Adrenal gland (tissue), 19 donors: Measurements from ENCODE around the gene SMG1. TPM values are rescaled to one million over a fixed set of nuclear protein-coding genes. Genes with fewer than 3 reads are reported as not detected.
"Not testable (repeated sequence)": the region's sequence is repeated elsewhere in the genome, so short reads cannot be mapped to it uniquely, and the experiment has no call there.

Experiments
- DNase-seq, 7 donors: peaks; one replicate each; pipeline ENCODE4 v3.0.0-alpha.2; 2019 to 2020
- H3K27ac ChIP-seq, 5 donors: fragments of 200-600 bp; sonication (generic) in 4 of 5; 1 replicate in 3 of 5; 2 replicates in 2 of 5; pipeline versions ENCODE4 v1.5.1 to v1.8.0; 2016 to 2020; ENCODE audit warnings: mild to moderate bottlenecking in 1 of 5
- H3K27me3 ChIP-seq: fragments of 200-600 bp; 2 replicates; pipeline ENCODE4 v1.8.0; 2021
- H3K36me3 ChIP-seq, 2 donors: fragments of 200-600 bp; replicated peaks in 1 of 2; 1 replicate in 1 of 2; 2 replicates in 1 of 2; pipeline versions ENCODE4 v1.5.1 to v1.8.0; 2018 to 2022
- H3K4me1 ChIP-seq, 2 donors: fragments of 200-600 bp; replicated peaks in 1 of 2; 1 replicate in 1 of 2; 2 replicates in 1 of 2; pipeline versions ENCODE4 v1.5.1 to v1.8.0; 2018 to 2021
- H3K4me3 ChIP-seq, 4 donors: fragments of 200-600 bp; sonication (generic) in 3 of 4; one replicate each; pipeline ENCODE4 v1.5.1; 2016 to 2018
- H3K9me3 ChIP-seq, 3 donors: fragments of 200-600 bp; sonication (generic) in 1 of 3; replicated peaks in 1 of 3; 1 replicate in 2 of 3; 2 replicates in 1 of 3; pipeline versions ENCODE4 v1.5.1 to v1.8.0; 2016 to 2021
- POLR2A ChIP-seq, 2 donors: fragments of 450-650 bp; IDR thresholded peaks; one replicate each; pipeline ENCODE4 v1.6.1; 2017; ENCODE audit warnings: antibody characterized with exemption in 2 of 2, mild to moderate bottlenecking in 2 of 2, moderate library complexity in 1 of 2
- WGBS, 4 donors: extraction: QIAGEN DNeasy Blood & Tissue Kit in 2 of 4; methylation state at CpG; one replicate each; pipeline versions ENCODE4 v1.1.5 to v1.1.7; 2013 to 2017; 5-methylcytosine and 5-hydroxymethylcytosine counted together
- intact Hi-C, 2 donors: fragments of 100-400 bp; cut with DNase I; formaldehyde crosslinking; loops; one replicate each; pipeline versions ENCODE4 v1.14.1 to v1.15.0; 2022 to 2023
- long read RNA-seq, 10 donors: library from polyadenylated mRNA in 3 of 10; unstranded in 2 of 10; stranded (forward) in 1 of 10; transcript quantifications; one replicate each; pipeline ENCODE4 v2.0.0 and lab custom pipeline, GENCODE V29; 2021 to 2026
- polyA plus RNA-seq, 3 donors: library from polyadenylated mRNA; stranded (reverse); fragments of 200-250 nt in 2 of 3; fragments of 350-450 nt in 1 of 3; fragmentation: Illumina TruSeq in 1 of 3; extraction: RNeasy Lipid Tissue Mini Kit (QIAGEN cat#74804) in 1 of 3; gene quantifications; one replicate each; pipeline ENCODE4 v1.2.3, GENCODE V29; 2013 to 2014
- total RNA-seq, 9 donors: library from RNA; depleted of rRNA in 4 of 9; stranded (reverse); fragments of >200 nt in 4 of 9; fragments of 120-200 nt in 1 of 9; fragmentation: NEBNext Ultra II Directional in 1 of 9; extraction: Animal tissue kit (Norgen Biotek cat#: 25700) in 1 of 9; gene quantifications; one replicate each; pipeline versions ENCODE4 v1.1.0 to v1.2.4, GENCODE V29; 2013 to 2023
- TF ChIP-seq, protein P1 (sequence below), 6 experiments: fragments of 450-650 bp in 4 of 6; fragments of 200-600 bp in 2 of 6; sonication (generic) in 1 of 6; IDR thresholded peaks; 1 replicate in 5 of 6; 2 replicates in 1 of 6; pipeline versions ENCODE4 v1.5.1 to v1.8.0; 2016 to 2021; ENCODE audit warnings: antibody characterized with exemption in 6 of 6, mild to moderate bottlenecking in 2 of 6, moderate library complexity in 1 of 6
- donor health status: healthy with polysubstance abuse.
- donor health status: Bipolar disorder and iron deficiency.
- donor health status: DM: yes; HTN: yes; CAD: no.
- donor health status: DM: no; HTN: no; CAD: no.
- donor health status: DM: no; HTN: no; CAD: no.
- donor health status: DM: yes; HTN: yes; CAD: no.

Gene SMG1
- 10 to 100 TPM; 23.7 to 90.9 (median 45.7) TPM for total RNA-seq
- 10 to 100 TPM in 2 of 3 donors, 1 to 10 TPM in 1; 6.3 to 17.5 (median 14.6) TPM for polyA plus RNA-seq
- long read RNA-seq, donor 1, result 0 reads
- long read RNA-seq, donor 2, result 0 reads
- long read RNA-seq, donor 3, result 0 reads
- long read RNA-seq, donor 4, partial matches to known transcripts, result 2 of 3 reads
- long read RNA-seq, donor 4, other reads (novel, unspliced or antisense), result 1 of 3 reads
- long read RNA-seq, donor 5, partial matches to known transcripts, result 5 of 5 reads
- long read RNA-seq, donor 5, other reads (novel, unspliced or antisense), result 0 of 5 reads
- long read RNA-seq, donor 6, partial matches to known transcripts, result 1 of 2 reads
- long read RNA-seq, donor 6, other reads (novel, unspliced or antisense), result 1 of 2 reads
- long read RNA-seq, donor 7, result 0 reads
- long read RNA-seq, donor 8, result 0 reads
- long read RNA-seq, donor 9, result 0 reads
- long read RNA-seq, donor 10, result 0 reads

GRCh38 chr16:18925986-18926865 lies at the start of gene SMG1:
Gene SMG1, minus strand, starts transcription at chr16:18926408. Its CDS starts 367 bp downstream, at chr16:18926041.
- 0 to 1% (median 1%) methylated on average over 14 to 104 of the region's 104 CpGs for whole genome bisulfite sequencing, 4 donors
- intact Hi-C loops, H3K27me3 ChIP-seq: not testable (repeated sequence)

GRCh38 chr16:18975109-18975508 lies 48.9 kb upstream of the SMG1 start:
- TF ChIP-seq, protein P1, sequence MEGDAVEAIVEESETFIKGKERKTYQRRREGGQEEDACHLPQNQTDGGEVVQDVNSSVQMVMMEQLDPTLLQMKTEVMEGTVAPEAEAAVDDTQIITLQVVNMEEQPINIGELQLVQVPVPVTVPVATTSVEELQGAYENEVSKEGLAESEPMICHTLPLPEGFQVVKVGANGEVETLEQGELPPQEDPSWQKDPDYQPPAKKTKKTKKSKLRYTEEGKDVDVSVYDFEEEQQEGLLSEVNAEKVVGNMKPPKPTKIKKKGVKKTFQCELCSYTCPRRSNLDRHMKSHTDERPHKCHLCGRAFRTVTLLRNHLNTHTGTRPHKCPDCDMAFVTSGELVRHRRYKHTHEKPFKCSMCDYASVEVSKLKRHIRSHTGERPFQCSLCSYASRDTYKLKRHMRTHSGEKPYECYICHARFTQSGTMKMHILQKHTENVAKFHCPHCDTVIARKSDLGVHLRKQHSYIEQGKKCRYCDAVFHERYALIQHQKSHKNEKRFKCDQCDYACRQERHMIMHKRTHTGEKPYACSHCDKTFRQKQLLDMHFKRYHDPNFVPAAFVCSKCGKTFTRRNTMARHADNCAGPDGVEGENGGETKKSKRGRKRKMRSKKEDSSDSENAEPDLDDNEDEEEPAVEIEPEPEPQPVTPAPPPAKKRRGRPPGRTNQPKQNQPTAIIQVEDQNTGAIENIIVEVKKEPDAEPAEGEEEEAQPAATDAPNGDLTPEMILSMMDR (IDR thresholded peaks at IDR 0.05), result no peak
- H3K27me3 ChIP-seq, result no peaks in the 10 kb centered on the region
- H3K27ac ChIP-seq, result no peak overlapping the region
- intact Hi-C loops, result no loop called here
- no peak overlapping the region for H3K4me3 ChIP-seq
- no peaks in the 10 kb centered on the region for H3K9me3 ChIP-seq
- no peaks in the 10 kb centered on the region for H3K4me1 ChIP-seq
- WGBS, 4 donors, result 40 to 56% (median 54%) methylated on average over 3 of the region's 3 CpGs
- DNase-seq, result no peak
- H3K36me3 ChIP-seq, result no peaks in the 10 kb centered on the region

More at GRCh38 chr16:18925986-18926865, at the start of gene SMG1:
- H3K4me1 ChIP-seq, result peaks cover 0 to 16% of the 10 kb centered on the region in 2 donors
- not testable (repeated sequence) for H3K9me3 ChIP-seq, H3K36me3 ChIP-seq
- peak within 1 kb of the TSS; percentile 89 to 95 (median 91) for H3K27ac ChIP-seq
- H3K4me3 ChIP-seq, result peak within 1 kb of the TSS; percentile 28 to 92 (median 74)
- peak; percentile 90 to 97 (median 95) for DNase-seq
- TF ChIP-seq POLR2A (IDR thresholded peaks at IDR 0.05), result peak; percentile 66 to 91

DNA sequence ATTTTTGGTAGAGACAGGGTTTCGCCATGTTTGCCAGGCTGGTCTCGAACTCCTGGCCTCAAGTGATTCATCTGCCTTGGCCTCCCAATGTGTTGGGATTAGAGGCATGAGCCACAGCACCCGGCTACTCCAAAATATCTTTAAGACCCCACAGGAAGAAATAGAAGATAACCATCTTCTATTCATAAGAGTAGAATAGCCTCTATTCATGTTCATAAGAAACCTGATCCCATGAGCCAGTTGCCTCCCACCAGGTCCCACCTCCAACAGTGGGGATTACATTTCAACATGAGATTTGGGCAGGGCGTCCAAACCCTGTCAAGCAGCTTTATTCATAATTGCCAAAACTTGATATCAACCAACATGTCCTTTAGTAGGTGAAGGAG lies 43.6 kb upstream of the SMG1 start:
- TF ChIP-seq POLR2A (IDR thresholded peaks at IDR 0.05), result no peak
- TF ChIP-seq, protein P1 (IDR thresholded peaks at IDR 0.05), result no peak
- intact Hi-C loops, result no loop called here
- WGBS, 4 donors, result 61 to 73% (median 64%) methylated on average over 4 of the region's 4 CpGs
- H3K9me3 ChIP-seq, result no peaks in the 10 kb centered on the region
- H3K36me3 ChIP-seq, result no peaks in the 10 kb centered on the region
- no peak overlapping the region for H3K27ac ChIP-seq
- peaks cover 0 to 4% of the 10 kb centered on the region in 2 donors for H3K4me1 ChIP-seq
- H3K27me3 ChIP-seq, result no peaks in the 10 kb centered on the region
- DNase-seq, result no peak
- H3K4me3 ChIP-seq, result no peak overlapping the region

DNA sequence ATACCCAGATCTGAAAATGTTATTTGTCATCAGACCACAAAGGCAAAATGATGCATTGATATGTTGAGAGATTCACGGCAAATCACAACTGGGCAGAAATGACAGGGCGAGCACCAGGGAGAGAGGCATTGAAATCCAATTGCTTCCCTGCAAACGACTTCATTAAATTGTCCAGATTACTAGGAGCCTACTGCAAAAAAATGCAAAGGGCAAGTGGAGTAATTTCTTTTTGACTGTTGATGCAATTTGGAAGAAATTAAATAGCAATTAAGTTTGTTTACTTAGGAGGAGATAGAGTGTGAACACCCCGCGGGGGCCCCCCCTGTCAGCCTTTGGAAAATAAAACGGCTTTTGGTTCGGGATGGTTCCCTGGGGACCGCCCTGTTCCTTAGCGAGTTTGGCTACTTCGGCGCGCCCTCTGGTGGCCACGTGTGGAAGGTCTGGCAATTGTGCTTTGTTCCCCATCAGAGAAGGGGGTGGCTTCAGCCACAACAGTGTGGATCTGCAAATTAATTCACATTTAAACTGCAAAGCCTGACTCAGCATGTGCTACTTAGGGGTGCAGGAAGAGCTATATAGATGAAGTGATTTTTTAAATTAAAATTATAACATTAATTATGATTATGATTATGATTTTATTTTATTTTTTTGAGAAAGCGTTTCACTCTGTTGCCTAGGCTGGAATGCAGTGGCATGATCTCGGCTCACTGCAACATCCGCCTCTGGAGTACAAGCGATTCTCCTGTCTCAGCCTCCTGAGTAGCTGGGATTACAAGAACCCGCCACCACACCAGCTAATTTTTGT lies 43.0 kb upstream of the SMG1 start:
- no peaks in the 10 kb centered on the region for H3K36me3 ChIP-seq
- H3K27ac ChIP-seq, result no peak overlapping the region
- WGBS, 4 donors, result 17 to 23% (median 19%) methylated on average over 18 of the region's 18 CpGs
- H3K27me3 ChIP-seq, result no peaks in the 10 kb centered on the region
- H3K4me1 ChIP-seq, result peaks cover 0 to 4% of the 10 kb centered on the region in 2 donors
- no peaks in the 10 kb centered on the region for H3K9me3 ChIP-seq
- intact Hi-C loops, result no loop called here
- no peak for TF ChIP-seq POLR2A (IDR thresholded peaks at IDR 0.05)
- TF ChIP-seq, protein P1 (IDR thresholded peaks at IDR 0.05), result peak; percentile 73 to 97 (median 85)
- peak; percentile 68 to 94 (median 83) for DNase-seq
- peak overlapping the region in 1 of 4 donors; percentile 35 for H3K4me3 ChIP-seq
